Endodermal cell (in vitro differentiated cells): ENCODE results near the gene COL18A1. TPM values are rescaled to one million over a fixed set of nuclear protein-coding genes. Genes with fewer than 3 reads are reported as not detected.

Experiments used
- DNase-seq: peaks from one replicate; pipeline ENCODE4 v3.0.0-alpha.2; 2017
- H3K27ac ChIP-seq: 2 replicates; pipeline ENCODE4 v1.5.1; 2013; ENCODE audit warnings: mild to moderate bottlenecking, low read depth, low read length, moderate library complexity
- H3K27me3 ChIP-seq: 2 replicates; pipeline ENCODE4 v1.6.1; 2013; ENCODE audit warnings: mild to moderate bottlenecking, low read length, moderate library complexity; ENCODE audit not compliant: insufficient read depth, control insufficient read depth, poor library complexity, severe bottlenecking
- H3K36me3 ChIP-seq: 2 replicates; pipeline ENCODE4 v1.7.0; 2013; ENCODE audit warnings: mild to moderate bottlenecking, low read length, moderate library complexity; ENCODE audit not compliant: control insufficient read depth, insufficient read depth
- H3K4me1 ChIP-seq: one replicate; pipeline ENCODE4 v1.7.0; 2013; ENCODE audit warnings: low read length; ENCODE audit not compliant: control insufficient read depth, insufficient read depth
- H3K4me3 ChIP-seq: 2 replicates; pipeline ENCODE4 v1.5.1; 2013; ENCODE audit warnings: mild to moderate bottlenecking, low read length, moderate library complexity
- H3K9ac ChIP-seq: 2 replicates; pipeline ENCODE4 v1.6.1; 2013; ENCODE audit warnings: mild to moderate bottlenecking, low read length, moderate library complexity; ENCODE audit not compliant: poor library complexity, severe bottlenecking; ENCODE audit errors: extremely low read depth
- H3K9me3 ChIP-seq: 2 replicates; pipeline ENCODE4 v1.6.1; 2013; ENCODE audit warnings: mild to moderate bottlenecking, low read length, moderate library complexity; ENCODE audit not compliant: control insufficient read depth
- H3K27ac Mint-ChIP-seq: 2 replicates; pipeline ENCODE4 v1.8.0; 2020; ENCODE audit warnings: mixed read lengths
- H3K27me3 Mint-ChIP-seq: 2 replicates; pipeline ENCODE4 v1.8.0; 2021; ENCODE audit warnings: mild to moderate bottlenecking, mixed read lengths; ENCODE audit not compliant: insufficient read depth
- H3K36me3 Mint-ChIP-seq: 2 replicates; pipeline ENCODE4 v1.8.0; 2020; ENCODE audit warnings: low read depth, mixed read lengths
- H3K4me1 Mint-ChIP-seq: 2 replicates; pipeline ENCODE4 v1.8.0; 2020; ENCODE audit warnings: mixed read lengths
- H3K4me3 Mint-ChIP-seq: 2 replicates; pipeline ENCODE4 v1.8.0; 2020; ENCODE audit warnings: mild to moderate bottlenecking, moderate library complexity, mixed read lengths
- H3K9me3 Mint-ChIP-seq: 2 replicates; pipeline ENCODE4 v1.8.0; 2020; ENCODE audit warnings: mild to moderate bottlenecking, mixed read lengths
- CTCF ChIP-seq: fragments of 200-600 bp; sonication (generic); conservative IDR thresholded peaks from 2 replicates; pipeline ENCODE4 v1.5.0; 2021; ENCODE audit warnings: antibody characterized with exemption, mild to moderate bottlenecking
- WGBS, 2 experiments: methylation state at CpG; one replicate each; pipeline versions ENCODE4 v1.1.5 to v1.1.7; 2013; ENCODE audit warnings: missing lambda C conversion rate in 2 of 2, mixed read lengths in 1 of 2; ENCODE audit not compliant: insufficient coverage in 1 of 2, insufficient read length in 1 of 2; 5-methylcytosine and 5-hydroxymethylcytosine counted together
- total RNA-seq, 2 donors: library from RNA; stranded (reverse); fragmentation: NEBNext Ultra II Directional in 1 of 2; extraction: Animal tissue kit (Norgen Biotek cat#: 25700) in 1 of 2; gene quantifications; 2 replicates in 1 of 2; 3 replicates in 1 of 2; pipeline ENCODE4 v1.2.1, GENCODE V29; 2021

COL18A1 gene
- total RNA-seq, 2 donors from 2014 or later, result 332 to 398 TPM

GRCh38 chr21:45521241-45521640 is 116.3 kb downstream of the COL18A1 start:
- no peak overlapping the region for H3K27ac Mint-ChIP-seq
- H3K4me1 Mint-ChIP-seq, result no peaks in the 10 kb centered on the region
- H3K36me3 Mint-ChIP-seq, result peaks cover 65% of the 10 kb centered on the region
- Histone ChIP-seq H3K9me3 (peaks cover 46% of the 10 kb centered on the region), H3K4me1 (no peaks in the 10 kb centered on the region), H3K9ac (no peak overlapping the region), H3K27ac (no peak overlapping the region), H3K27me3 (no peaks in the 10 kb centered on the region), H3K4me3 (no peak overlapping the region), H3K36me3 (peaks cover 39% of the 10 kb centered on the region)
- DNase-seq, result no peak
- WGBS, 2 experiments, result 94% methylated on average over 2 of the region's 2 CpGs; no CpG with 5 or more reads in 1 of the 2 experiments
- TF ChIP-seq CTCF, result no peak
- peaks cover 42% of the 10 kb centered on the region for H3K9me3 Mint-ChIP-seq
- H3K27me3 Mint-ChIP-seq, result peaks cover 2% of the 10 kb centered on the region
- H3K4me3 Mint-ChIP-seq, result no peak overlapping the region

DNA sequence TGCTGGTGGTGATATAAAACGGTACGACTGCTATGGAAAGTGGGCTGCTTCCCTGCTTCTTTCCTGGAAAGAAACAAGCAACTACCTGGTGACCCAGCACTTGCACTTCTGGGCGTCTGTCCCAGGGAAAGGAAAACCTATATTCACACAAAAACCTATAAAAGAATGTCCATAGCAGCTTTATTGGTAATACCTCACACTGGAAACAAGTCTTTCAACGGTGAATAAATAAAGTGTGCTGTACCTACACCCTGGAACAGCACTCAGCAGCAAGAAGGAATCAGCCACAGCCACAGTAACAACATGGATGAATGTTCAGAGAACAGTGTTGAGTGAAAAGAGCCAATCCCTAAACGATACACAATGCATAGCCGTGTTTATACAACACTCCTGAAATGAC is 117.4 kb downstream of the COL18A1 start:
- Mint-ChIP-seq H3K27ac (no peak overlapping the region), H3K36me3 (peaks cover 64% of the 10 kb centered on the region), H3K9me3 (peaks cover 42% of the 10 kb centered on the region), H3K27me3 (peaks cover 2% of the 10 kb centered on the region), H3K4me3 (no peak overlapping the region), H3K4me1 (no peaks in the 10 kb centered on the region)
- DNase-seq, result no peak
- Histone ChIP-seq H3K9ac (no peak overlapping the region), H3K4me3 (no peak overlapping the region), H3K9me3 (peaks cover 46% of the 10 kb centered on the region), H3K27ac (no peak overlapping the region), H3K4me1 (no peaks in the 10 kb centered on the region), H3K36me3 (peaks cover 40% of the 10 kb centered on the region), H3K27me3 (no peaks in the 10 kb centered on the region)
- no peak for TF ChIP-seq CTCF
- WGBS, 2 experiments, result 97 to 100% methylated on average over 4 to 6 of the region's 6 CpGs

GRCh38 chr21:45522986-45523385 is 118.0 kb downstream of the COL18A1 start:
- H3K36me3 Mint-ChIP-seq, result peaks cover 65% of the 10 kb centered on the region
- no peaks in the 10 kb centered on the region for H3K27me3 ChIP-seq
- H3K9me3 Mint-ChIP-seq, result peaks cover 39% of the 10 kb centered on the region
- 93 to 97% methylated on average over 3 to 6 of the region's 6 CpGs for WGBS, 2 experiments
- H3K4me1 Mint-ChIP-seq, result no peaks in the 10 kb centered on the region
- no peak overlapping the region for H3K4me3 ChIP-seq
- no peaks in the 10 kb centered on the region for H3K4me1 ChIP-seq
- H3K27me3 Mint-ChIP-seq, result peaks cover 2% of the 10 kb centered on the region
- H3K4me3 Mint-ChIP-seq, result no peak overlapping the region
- peaks cover 40% of the 10 kb centered on the region for H3K36me3 ChIP-seq
- no peak for DNase-seq
- no peak for TF ChIP-seq CTCF
- no peak overlapping the region for H3K9ac ChIP-seq
- H3K27ac Mint-ChIP-seq, result no peak overlapping the region
- H3K27ac ChIP-seq, result no peak overlapping the region
- peaks cover 44% of the 10 kb centered on the region for H3K9me3 ChIP-seq
